ENCODE results near the gene TIGD2. TPM values are rescaled to one million over a fixed set of nuclear protein-coding genes. Genes with fewer than 3 reads are reported as not detected.

The TIGD2 gene
- total and polyA plus RNA-seq, 10 donors = 2.2 to 8.0 (median 5.3) TPM

- WGBS, 5 donors = 27 to 50% (median 35%) methylated on average over 2 of the region's 2 CpGs
- no peaks in the 10 kb centered on the region for H3K9me3 ChIP-seq
- H3K27ac ChIP-seq = no peak overlapping the region
- no peaks in the 10 kb centered on the region for H3K36me3 ChIP-seq
- H3K4me3 ChIP-seq = no peak overlapping the region
- no peaks in the 10 kb centered on the region for H3K4me1 ChIP-seq
- no peak for TF ChIP-seq POLR2A (IDR thresholded peaks at IDR 0.05)
- no peak for TF ChIP-seq POLR2AphosphoS5 (IDR thresholded peaks at IDR 0.05)
- TF ChIP-seq CTCF (IDR thresholded peaks at IDR 0.05 in 8 of 11, conservative IDR thresholded peaks at IDR 0.05 in 3 of 11) = no peak
- no peak for DNase-seq
- H3K27me3 ChIP-seq (replicated peaks in 1 of 7) = no peaks in the 10 kb centered on the region
- intact Hi-C loops (cut with DNase I; ENCODE audit: low total_unique reads) = no loop called here
Observed at GRCh38 chr4:89164400-89164799, 53.1 kb downstream of the TIGD2 start.

Small RNA genes lying within 50 kb of the gene (small RNA-seq; reads per million reads assigned to genes)
- 0 reads per million in 4 donors for gene RNU6-907P

Other genes starting within 250 kb of the TIGD2 start
- gene FAM13A, start 54.3 kb upstream of the TIGD2 start, total RNA-seq = 10 to 100 TPM; 13.5 to 24.9 (median 23.1) TPM
- 1 to 10 TPM; 2.7 to 2.9 (median 2.7) TPM for gene FAM13A, start 54.3 kb upstream of the TIGD2 start, polyA plus RNA-seq
- 10 to 100 TPM; 22.9 to 40.2 (median 29.5) TPM for gene GPRIN3, start 196.3 kb downstream of the TIGD2 start, total RNA-seq
- gene GPRIN3, start 196.3 kb downstream of the TIGD2 start, polyA plus RNA-seq = 1 to 10 TPM; 1.6 to 2.2 (median 2.0) TPM

Measured in spleen (tissue), 11 donors.